CD4-positive, alpha-beta T cell treated with Interferon alpha-2 for 1 hour (primary cell): ENCODE measurements around the gene GOLGA5.
A peak's percentile ranks its signal among the peaks of the same experiment; 100 is the strongest.
"Not testable (repeated sequence)": the region's sequence is repeated elsewhere in the genome, so short reads cannot be mapped to it uniquely, and the experiment has no call there.

Source experiments
- DNase-seq, 2 donors: peaks; one replicate each; pipeline ENCODE4 v3.0.0-alpha.2; 2020 to 2022

GOLGA5 gene

GRCh38 chr14:92793709-92794546 is at the start of gene GOLGA5:
Gene GOLGA5 (plus strand): TSS chr14:92794305. CDS start chr14:92797438, 3,133 bp downstream.
- DNase-seq, result peak; percentile 98 to 99

GRCh38 chr14:92747701-92748258 is 46.3 kb upstream of the GOLGA5 start:
- DNase-seq, result peak in 1 of 2 donors; percentile 16

GRCh38 chr14:92748259-92749016 is 45.7 kb upstream of the GOLGA5 start, which contains the start of gene LGMN:
Gene LGMN (minus strand): TSS chr14:92748627. CDS start chr14:92732786, 15,841 bp downstream.
- DNase-seq, result peak; percentile 89 to 90

GRCh38 chr14:92750222-92750728 is 43.8 kb upstream of the GOLGA5 start:
- peak; percentile 67 to 75 for DNase-seq

GRCh38 chr14:92750994-92751400 is 43.1 kb upstream of the GOLGA5 start:
- no peak for DNase-seq

GRCh38 chr14:92751819-92752218 is 42.3 kb upstream of the GOLGA5 start:
- DNase-seq, result no peak

- peak in 1 of 2 donors; percentile 37 for DNase-seq
Measured at GRCh38 chr14:92753250-92753649, 40.9 kb upstream of the GOLGA5 start.

GRCh38 chr14:92754966-92755365 is 39.1 kb upstream of the GOLGA5 start:
- no peak for DNase-seq

GRCh38 chr14:92755495-92755894 is 38.6 kb upstream of the GOLGA5 start:
- DNase-seq, result no peak

GRCh38 chr14:92756446-92756845 is 37.7 kb upstream of the GOLGA5 start:
- no peak for DNase-seq

GRCh38 chr14:92759300-92759678 is 34.8 kb upstream of the GOLGA5 start:
- DNase-seq, result no peak

GRCh38 chr14:92759679-92760523 is 34.2 kb upstream of the GOLGA5 start:
- DNase-seq, result no peak

- DNase-seq, result no peak
Measured at GRCh38 chr14:92760524-92760805, 33.6 kb upstream of the GOLGA5 start.

GRCh38 chr14:92763666-92764631 is 30.2 kb upstream of the GOLGA5 start:
- not testable (repeated sequence) for DNase-seq

- peak; percentile 53 to 54 for DNase-seq
Measured at GRCh38 chr14:92768236-92768635, 25.9 kb upstream of the GOLGA5 start.

GRCh38 chr14:92768795-92769194 is 25.3 kb upstream of the GOLGA5 start:
- no peak for DNase-seq

- no peak for DNase-seq
Measured at GRCh38 chr14:92770484-92770883, 23.6 kb upstream of the GOLGA5 start.

- no peak for DNase-seq
Measured at GRCh38 chr14:92774572-92774971, 19.5 kb upstream of the GOLGA5 start.

GRCh38 chr14:92775292-92775691 is 18.8 kb upstream of the GOLGA5 start:
- DNase-seq, result peak; percentile 30 to 57

- DNase-seq, result not testable (repeated sequence)
Measured at GRCh38 chr14:92778868-92779565, 15.1 kb upstream of the GOLGA5 start.
